ENCODE results near the gene MLYCD. TPM values are rescaled to one million over a fixed set of nuclear protein-coding genes. Genes with fewer than 3 reads are reported as not detected.

Gene MLYCD
- total RNA-seq, 1 donor from 2014 or later = 2.8 TPM

GRCh38 chr16:83907631-83908250 lies 8.8 kb downstream of the MLYCD start:
- no peak overlapping the region for H3K4me3 ChIP-seq (ENCODE audit: insufficient read depth, low read depth, low read length)
- no peak overlapping the region for H3K27ac Mint-ChIP-seq (ENCODE audit: unreplicated experiment)
- H3K36me3 Mint-ChIP-seq (ENCODE audit: low read depth, unreplicated experiment) = peaks cover 17% of the 10 kb centered on the region
- no peak overlapping the region for H3K9ac ChIP-seq (ENCODE audit: low read length)
- DNase-seq (ENCODE audit: low read depth) (no peak), FAIRE-seq (no peak)
- H3K27me3 Mint-ChIP-seq (ENCODE audit: low read depth, unreplicated experiment) = no peaks in the 10 kb centered on the region
- H3K27me3 ChIP-seq (ENCODE audit: insufficient read depth, low read length) = no peaks in the 10 kb centered on the region
- no peaks in the 10 kb centered on the region for H3K9me3 Mint-ChIP-seq (ENCODE audit: unreplicated experiment)
- TF ChIP-seq CTCF (IDR thresholded peaks at IDR 0.05; ENCODE audit: insufficient read depth, low read depth, low read length) (no peak), EZH2 (IDR thresholded peaks at IDR 0.05; ENCODE audit: insufficient read depth, low read length) (no peak)
- H3K4me1 ChIP-seq (ENCODE audit: insufficient read depth, low read length) = no peaks in the 10 kb centered on the region
- no peak overlapping the region for H3K4me3 Mint-ChIP-seq (ENCODE audit: unreplicated experiment)
- no peak overlapping the region for H2AFZ ChIP-seq (ENCODE audit: low read depth, low read length)
- H3K4me2 ChIP-seq (ENCODE audit: low read length) = no peak overlapping the region
- no peaks in the 10 kb centered on the region for H3K9me3 ChIP-seq (ENCODE audit: insufficient read depth, low read depth, low read length)
- no peak overlapping the region for H3K27ac ChIP-seq (ENCODE audit: low read depth, low read length)
- H3K79me2 ChIP-seq (ENCODE audit: insufficient read depth, low read length) = no peaks in the 10 kb centered on the region
- no peaks in the 10 kb centered on the region for H3K36me3 ChIP-seq (ENCODE audit: insufficient read depth, low read length)
- peaks cover 5% of the 10 kb centered on the region for H3K4me1 Mint-ChIP-seq (ENCODE audit: low read depth, unreplicated experiment)
- peaks cover 10% of the 10 kb centered on the region for H4K20me1 ChIP-seq (ENCODE audit: insufficient read depth, low read length)

- no peak for FAIRE-seq
Measured at GRCh38 chr16:83908798-83909197, 9.9 kb downstream of the MLYCD start.

More at GRCh38 chr16:83908798-83909197, 9.9 kb downstream of the MLYCD start:
- Mint-ChIP-seq H3K4me3 (ENCODE audit: unreplicated experiment) (no peak overlapping the region), H3K9me3 (ENCODE audit: unreplicated experiment) (no peaks in the 10 kb centered on the region), H3K27me3 (ENCODE audit: low read depth, unreplicated experiment) (no peaks in the 10 kb centered on the region), H3K36me3 (ENCODE audit: low read depth, unreplicated experiment) (peaks cover 20% of the 10 kb centered on the region), H3K4me1 (ENCODE audit: low read depth, unreplicated experiment) (peaks cover 5% of the 10 kb centered on the region), H3K27ac (ENCODE audit: unreplicated experiment) (no peak overlapping the region)
- Histone ChIP-seq H2AFZ (ENCODE audit: low read depth, low read length) (no peak overlapping the region), H3K27ac (ENCODE audit: low read depth, low read length) (no peak overlapping the region), H4K20me1 (ENCODE audit: insufficient read depth, low read length) (peaks cover 4% of the 10 kb centered on the region), H3K9ac (ENCODE audit: low read length) (no peak overlapping the region), H3K4me1 (ENCODE audit: insufficient read depth, low read length) (no peaks in the 10 kb centered on the region), H3K9me3 (ENCODE audit: insufficient read depth, low read depth, low read length) (no peaks in the 10 kb centered on the region), H3K79me2 (ENCODE audit: insufficient read depth, low read length) (no peaks in the 10 kb centered on the region), H3K27me3 (ENCODE audit: insufficient read depth, low read length) (no peaks in the 10 kb centered on the region), H3K4me2 (ENCODE audit: low read length) (no peak overlapping the region), H3K36me3 (ENCODE audit: insufficient read depth, low read length) (no peaks in the 10 kb centered on the region), H3K4me3 (ENCODE audit: insufficient read depth, low read depth, low read length) (no peak overlapping the region)
- TF ChIP-seq CTCF (IDR thresholded peaks at IDR 0.05; ENCODE audit: insufficient read depth, low read depth, low read length) (no peak), EZH2 (IDR thresholded peaks at IDR 0.05; ENCODE audit: insufficient read depth, low read length) (no peak)
- no peak for DNase-seq (ENCODE audit: low read depth)

Measured in astrocyte (in vitro differentiated cells and primary cell).